Hepatocyte (in vitro differentiated cells): ENCODE data around the gene PRR30.
"Not testable (repeated sequence)": the region's sequence is repeated elsewhere in the genome, so short reads cannot be mapped to it uniquely, and the experiment has no call there.

ENCODE experiments used
- EZH2 ChIP-seq: fragments of 200-600 bp; sonication (generic); IDR thresholded peaks from 2 replicates; pipeline ENCODE4 v1.6.1; 2016; ENCODE audit warnings: antibody characterized with exemption, mild to moderate bottlenecking, borderline replicate concordance
- EZH2phosphoT487 ChIP-seq: fragments of 200-600 bp; sonication (generic); IDR thresholded peaks from one replicate; pipeline ENCODE4 v1.6.1; 2018; ENCODE audit warnings: antibody characterized with exemption, mild to moderate bottlenecking, low read depth, moderate library complexity; ENCODE audit not compliant: unreplicated experiment, severe bottlenecking
- TF ChIP-seq, protein P1 (sequence below): fragments of 200-600 bp; sonication (generic); IDR thresholded peaks from 2 replicates; pipeline ENCODE4 v1.5.1; 2016; ENCODE audit warnings: antibody characterized with exemption, mild to moderate bottlenecking; ENCODE audit not compliant: poor library complexity

DNA sequence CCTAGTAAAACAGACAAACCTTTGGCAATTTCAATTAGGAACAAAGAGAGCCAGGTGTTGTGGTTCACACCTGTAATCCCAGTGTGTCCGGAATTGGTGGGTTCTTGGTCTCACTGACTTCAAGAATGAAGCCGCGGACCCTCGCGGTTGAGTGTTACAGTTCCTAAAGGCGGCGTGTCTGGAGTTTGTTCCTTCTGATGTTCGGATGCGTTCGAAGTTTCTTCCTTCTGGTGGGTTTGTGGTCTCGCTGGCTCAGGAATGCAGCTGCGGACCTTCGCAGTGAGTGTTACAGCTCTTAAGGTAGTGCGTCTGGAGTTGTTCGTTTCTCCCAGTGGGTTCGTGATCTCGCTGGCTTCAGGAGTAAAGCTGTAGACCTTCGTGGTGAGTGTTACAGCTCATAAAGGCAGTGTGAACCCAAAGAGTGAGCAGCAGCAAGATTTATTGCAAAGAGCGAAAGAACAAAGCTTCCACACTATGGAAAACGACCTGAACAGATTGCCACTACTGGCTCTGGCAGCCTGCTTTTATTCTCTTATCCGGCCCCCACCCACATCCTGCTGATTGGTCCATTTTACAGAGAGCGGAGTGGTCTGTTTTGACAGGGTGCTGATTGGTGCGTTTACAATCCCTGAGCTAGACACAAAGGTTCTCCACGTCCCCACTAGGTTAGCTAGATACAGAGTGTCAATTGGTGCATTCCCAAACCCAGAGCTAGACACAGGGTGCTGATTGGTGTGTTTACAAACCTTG lies 28.4 kb downstream of the PRR30 start:
- TF ChIP-seq, protein P1, sequence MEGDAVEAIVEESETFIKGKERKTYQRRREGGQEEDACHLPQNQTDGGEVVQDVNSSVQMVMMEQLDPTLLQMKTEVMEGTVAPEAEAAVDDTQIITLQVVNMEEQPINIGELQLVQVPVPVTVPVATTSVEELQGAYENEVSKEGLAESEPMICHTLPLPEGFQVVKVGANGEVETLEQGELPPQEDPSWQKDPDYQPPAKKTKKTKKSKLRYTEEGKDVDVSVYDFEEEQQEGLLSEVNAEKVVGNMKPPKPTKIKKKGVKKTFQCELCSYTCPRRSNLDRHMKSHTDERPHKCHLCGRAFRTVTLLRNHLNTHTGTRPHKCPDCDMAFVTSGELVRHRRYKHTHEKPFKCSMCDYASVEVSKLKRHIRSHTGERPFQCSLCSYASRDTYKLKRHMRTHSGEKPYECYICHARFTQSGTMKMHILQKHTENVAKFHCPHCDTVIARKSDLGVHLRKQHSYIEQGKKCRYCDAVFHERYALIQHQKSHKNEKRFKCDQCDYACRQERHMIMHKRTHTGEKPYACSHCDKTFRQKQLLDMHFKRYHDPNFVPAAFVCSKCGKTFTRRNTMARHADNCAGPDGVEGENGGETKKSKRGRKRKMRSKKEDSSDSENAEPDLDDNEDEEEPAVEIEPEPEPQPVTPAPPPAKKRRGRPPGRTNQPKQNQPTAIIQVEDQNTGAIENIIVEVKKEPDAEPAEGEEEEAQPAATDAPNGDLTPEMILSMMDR: not testable (repeated sequence)
- TF ChIP-seq EZH2phosphoT487, EZH2: not testable (repeated sequence)
